AG04449 (cell line): ENCODE measurements around the gene FAM72B.
"Not testable (repeated sequence)": the region's sequence is repeated elsewhere in the genome, so short reads cannot be mapped to it uniquely, and the experiment has no call there.

Experiments used
- CTCF ChIA-PET: fragments of 350-600 bp; formaldehyde crosslinking; extraction: SDS; loops from one replicate; lab custom pipeline; 2021; ENCODE audit warnings: antibody characterized with exemption; lab: Yijun Ruan, JAX
- POLR2A ChIA-PET: fragments of 400-600, 350-600 bp; formaldehyde crosslinking; extraction: SDS; loops from one replicate; lab custom pipeline; 2020; ENCODE audit warnings: antibody characterized with exemption, inconsistent platforms; lab: Yijun Ruan, JAX
- DNase-seq: peaks from one replicate; pipeline ENCODE4 v3.0.0-alpha.2; 2010; ENCODE audit warnings: low read depth, low spot score
- H3K4me3 ChIP-seq: 2 replicates; pipeline ENCODE4 v1.5.1; 2011; ENCODE audit warnings: low read depth, mild to moderate bottlenecking, control low read depth, low read length

Gene FAM72B

DNA sequence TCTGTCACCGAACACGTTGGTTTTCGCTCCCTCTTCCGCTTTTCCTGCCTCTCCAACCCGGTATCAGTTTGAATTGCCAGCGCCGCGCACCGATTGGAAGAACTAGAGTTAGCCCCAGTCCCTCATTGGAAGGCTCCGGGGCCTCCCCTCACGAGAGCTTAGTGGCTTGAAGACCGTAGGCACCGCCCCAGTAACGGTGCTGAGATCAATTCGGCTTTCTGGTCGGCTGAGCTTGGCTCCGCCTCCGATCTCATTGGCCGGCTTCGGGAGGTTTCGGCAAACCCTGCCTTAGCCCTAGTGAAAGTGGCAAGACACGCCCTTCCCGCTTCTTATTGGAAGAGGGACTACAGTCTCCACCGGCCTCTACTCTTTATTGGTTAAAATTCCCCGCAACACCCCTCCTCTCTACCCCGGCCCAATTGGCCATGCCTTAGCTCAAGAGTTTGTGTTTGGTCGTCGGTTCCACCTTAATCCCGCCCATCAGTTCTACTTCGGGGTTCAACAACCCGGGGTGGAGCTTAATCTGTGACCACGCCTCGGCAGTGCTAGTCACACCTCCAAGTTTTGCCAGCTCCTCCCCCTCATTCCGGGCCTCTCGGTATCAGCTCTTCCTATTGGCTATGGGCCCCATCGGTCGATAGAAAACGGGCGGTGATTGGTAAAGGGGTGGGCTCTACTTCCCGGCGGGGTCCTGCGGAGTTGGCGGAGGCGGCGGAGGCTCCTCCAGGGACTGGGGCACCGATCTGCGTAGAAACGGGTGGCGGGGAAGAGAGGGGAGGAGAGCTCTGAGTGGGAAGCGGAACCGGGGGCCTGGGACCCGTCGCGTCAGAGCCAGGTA is at the start of gene FAM72B, which contains the start of gene SRGAP2C:
Gene FAM72B (minus strand): TSS at position 51 of the 838 bp plus-strand sequence. CDS start 851 bp downstream, outside the sequence.
Gene SRGAP2C (plus strand): TSS at position 686 of the 838 bp plus-strand sequence. CDS start 2,472 bp downstream, outside the sequence.
- peak within 1 kb of the TSS; percentile 55 for H3K4me3 ChIP-seq
- peak; percentile 99 for DNase-seq
- POLR2A ChIA-PET, CTCF ChIA-PET: not testable (repeated sequence)

DNA sequence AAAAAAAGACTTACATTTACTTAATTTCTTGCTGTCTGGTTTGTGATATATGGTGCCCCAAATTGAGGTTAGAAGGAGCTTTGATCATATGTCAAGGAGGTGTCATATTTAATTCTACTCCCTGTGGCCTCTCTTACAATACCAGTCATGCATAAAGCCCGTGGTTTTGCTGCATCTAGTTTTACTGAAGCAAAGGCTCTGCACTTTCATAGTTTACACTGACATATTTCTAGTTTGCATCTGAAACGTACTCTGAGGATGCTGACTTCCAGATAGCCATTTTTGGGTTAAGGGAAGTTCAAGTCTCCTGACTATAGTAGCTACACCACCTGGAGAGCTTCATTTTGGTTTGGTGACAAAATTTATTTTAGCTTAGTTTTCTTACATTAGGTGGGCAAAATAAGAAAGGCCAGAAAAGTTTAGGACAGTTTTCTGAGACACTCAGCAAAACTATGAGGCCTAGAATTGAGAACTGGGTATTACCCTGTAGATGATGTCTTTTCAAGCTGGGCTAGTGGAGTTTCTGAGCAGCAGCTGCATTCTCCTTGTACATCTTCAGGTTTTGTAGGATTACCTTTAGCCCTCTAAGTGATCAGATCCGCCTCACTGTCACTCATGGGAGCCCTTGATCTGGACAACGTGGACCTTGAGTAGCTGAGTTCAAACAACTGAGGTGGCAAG is 48.4 kb upstream of the FAM72B start:
- DNase-seq, CTCF ChIA-PET, H3K4me3 ChIP-seq, POLR2A ChIA-PET: not testable (repeated sequence)

- POLR2A ChIA-PET, H3K4me3 ChIP-seq, CTCF ChIA-PET, DNase-seq: not testable (repeated sequence)
Observed at GRCh38 chr1:121230636-121231035, 46.5 kb upstream of the FAM72B start.

GRCh38 chr1:121227544-121228330 is 43.6 kb upstream of the FAM72B start:
- DNase-seq, POLR2A ChIA-PET, H3K4me3 ChIP-seq, CTCF ChIA-PET: not testable (repeated sequence)

GRCh38 chr1:121226925-121227324 is 42.8 kb upstream of the FAM72B start:
- H3K4me3 ChIP-seq, CTCF ChIA-PET, DNase-seq, POLR2A ChIA-PET: not testable (repeated sequence)

DNA sequence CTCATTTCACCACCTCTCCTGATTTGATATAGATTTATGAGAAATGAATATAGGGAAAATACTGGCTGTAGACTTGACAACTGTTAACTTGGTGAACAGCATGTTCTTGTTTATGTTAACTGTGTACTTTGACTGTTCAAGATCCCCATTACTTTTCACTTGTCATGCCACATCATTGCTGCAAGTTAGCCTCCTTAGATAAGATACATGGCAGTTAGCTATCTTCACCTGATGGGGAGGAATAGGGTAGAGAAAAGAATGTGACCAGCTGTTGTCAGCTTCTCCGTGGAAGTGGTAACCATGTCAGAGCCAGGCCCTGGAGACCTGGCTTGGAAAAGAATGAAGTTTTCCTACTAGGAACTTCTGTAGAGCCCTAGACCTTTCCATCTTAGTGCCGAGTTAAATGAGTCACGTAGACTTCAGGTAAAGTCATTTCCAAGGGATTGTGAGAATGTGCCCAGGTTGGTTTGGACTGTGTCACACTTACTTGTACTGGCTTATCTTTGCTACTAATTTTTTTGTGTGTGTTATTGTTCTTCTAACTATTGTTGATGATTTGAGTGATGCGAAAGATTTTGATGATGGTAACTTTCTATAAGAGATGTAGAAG is 42.3 kb upstream of the FAM72B start:
- DNase-seq, POLR2A ChIA-PET, H3K4me3 ChIP-seq, CTCF ChIA-PET: not testable (repeated sequence)

DNA sequence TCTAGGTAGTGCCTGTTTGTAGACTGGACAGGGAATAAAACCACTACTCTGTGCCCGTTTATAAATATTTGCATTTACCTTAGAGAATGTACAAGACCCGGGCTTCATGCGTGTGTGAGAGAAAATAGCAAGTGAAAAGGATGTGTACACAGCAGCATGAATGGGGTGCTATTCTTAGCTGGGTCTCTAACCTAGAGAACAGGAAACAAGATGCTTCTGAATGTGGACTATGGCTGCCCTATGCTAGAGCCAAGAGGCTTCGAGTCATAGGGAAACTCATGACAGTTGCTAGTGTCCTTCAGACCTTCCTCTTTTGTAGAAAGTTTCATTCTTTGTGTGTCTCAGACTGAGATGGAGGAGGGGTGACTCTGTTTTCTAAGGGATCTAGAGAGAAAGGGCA is 40.6 kb upstream of the FAM72B start:
- POLR2A ChIA-PET, H3K4me3 ChIP-seq, DNase-seq, CTCF ChIA-PET: not testable (repeated sequence)

DNA sequence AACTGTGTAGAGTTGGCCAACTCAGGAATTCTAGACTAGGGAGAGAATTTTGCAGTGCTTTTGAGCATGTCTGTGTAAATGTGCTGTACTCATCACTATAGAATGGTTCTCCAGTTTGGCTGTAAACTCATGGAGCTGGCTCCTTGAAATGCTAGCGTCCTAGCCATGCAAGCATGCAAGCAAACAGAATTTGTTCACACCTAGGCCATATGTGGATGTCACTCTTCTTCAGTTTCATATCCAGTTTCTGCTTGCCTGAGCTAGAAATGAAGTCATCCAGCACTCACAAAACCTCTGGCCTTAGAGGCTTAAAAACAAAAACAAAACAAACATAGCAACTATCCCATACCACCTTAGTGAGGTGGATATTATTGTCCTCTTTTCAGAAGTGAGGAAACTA is 37.6 kb upstream of the FAM72B start:
- CTCF ChIA-PET, H3K4me3 ChIP-seq, POLR2A ChIA-PET, DNase-seq: not testable (repeated sequence)

DNA sequence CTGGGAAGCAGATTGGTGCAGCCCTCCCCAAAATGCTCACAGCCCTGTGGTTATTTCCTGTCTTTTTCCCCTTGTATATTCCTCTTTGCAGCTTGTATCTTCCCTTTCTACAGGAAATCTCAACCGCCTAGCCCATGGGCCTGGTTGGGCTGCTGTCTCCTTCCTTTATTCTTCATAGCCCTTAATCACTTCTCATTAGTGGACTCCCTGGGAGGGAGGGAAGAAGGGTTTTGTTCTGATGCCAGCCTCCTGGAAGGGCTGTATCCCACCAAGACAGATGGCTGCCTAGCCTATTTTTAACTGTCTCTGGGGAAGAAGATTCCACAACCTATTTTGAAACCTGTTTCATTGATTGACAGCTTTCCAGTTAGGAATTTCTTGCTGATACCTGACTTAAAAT is 32.5 kb upstream of the FAM72B start:
- DNase-seq, POLR2A ChIA-PET, CTCF ChIA-PET, H3K4me3 ChIP-seq: not testable (repeated sequence)

DNA sequence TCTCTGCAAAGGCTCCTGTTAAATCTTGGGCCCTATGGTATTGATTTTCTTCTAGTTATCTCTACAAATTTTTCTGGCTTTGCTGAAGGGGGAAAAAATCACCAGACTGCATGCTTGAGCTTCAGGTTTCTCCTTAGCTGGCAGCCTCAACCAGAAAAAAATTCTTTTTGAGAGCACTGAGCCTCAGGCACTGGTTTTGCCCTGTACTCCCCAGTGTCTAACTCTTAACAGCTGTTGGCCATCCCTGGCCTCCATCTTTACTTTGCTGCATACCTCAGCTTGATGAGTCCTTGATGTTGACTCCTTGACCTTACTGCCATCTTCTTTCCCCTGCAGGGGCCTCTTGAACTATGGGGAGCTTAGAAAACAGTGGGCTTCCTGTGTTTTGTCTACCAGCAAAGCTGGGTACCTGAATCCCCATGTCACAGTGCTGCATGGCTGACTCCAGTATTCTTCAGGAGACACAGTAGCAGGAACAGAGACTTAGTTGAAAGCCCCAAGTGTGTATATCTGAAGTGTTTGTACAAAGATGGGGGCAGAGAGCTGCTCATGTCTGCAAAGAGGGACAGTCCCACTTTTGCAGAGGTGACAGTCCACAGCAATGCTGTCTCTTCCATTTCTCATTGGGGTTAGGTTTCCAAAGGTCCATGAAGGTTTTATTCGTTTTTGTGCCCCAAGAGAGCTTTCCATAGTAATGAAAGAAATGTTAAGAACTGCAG is 31.7 kb upstream of the FAM72B start:
- CTCF ChIA-PET, H3K4me3 ChIP-seq, POLR2A ChIA-PET, DNase-seq: not testable (repeated sequence)

GRCh38 chr1:121214544-121215156 is 30.5 kb upstream of the FAM72B start:
- H3K4me3 ChIP-seq, POLR2A ChIA-PET, DNase-seq, CTCF ChIA-PET: not testable (repeated sequence)

GRCh38 chr1:121213491-121213890 is 29.4 kb upstream of the FAM72B start:
- CTCF ChIA-PET, DNase-seq, H3K4me3 ChIP-seq, POLR2A ChIA-PET: not testable (repeated sequence)

- DNase-seq, POLR2A ChIA-PET, CTCF ChIA-PET, H3K4me3 ChIP-seq: not testable (repeated sequence)
Observed at GRCh38 chr1:121210778-121211177, 26.6 kb upstream of the FAM72B start.

- CTCF ChIA-PET, POLR2A ChIA-PET, DNase-seq, H3K4me3 ChIP-seq: not testable (repeated sequence)
Observed at GRCh38 chr1:121208375-121208774, 24.2 kb upstream of the FAM72B start.

GRCh38 chr1:121207328-121207727 is 23.2 kb upstream of the FAM72B start:
- CTCF ChIA-PET, POLR2A ChIA-PET, H3K4me3 ChIP-seq, DNase-seq: not testable (repeated sequence)
